Sigmoid colon (tissue), 7 donors: ENCODE measurements around the gene PLCB1. TPM values are rescaled to one million over a fixed set of nuclear protein-coding genes. Genes with fewer than 3 reads are reported as not detected.

Experiments
- DNase-seq: peaks from one replicate; pipeline ENCODE4 v3.0.0-alpha.2; 2019
- H3K27ac ChIP-seq, 4 donors: fragments of 200-600 bp; sonication (generic); one replicate each; pipeline ENCODE4 v1.5.1; 2016 to 2019; ENCODE audit warnings: mild to moderate bottlenecking in 1 of 4
- H3K27me3 ChIP-seq, 3 donors: fragments of 200-600 bp; sonication (generic); one replicate each; pipeline ENCODE4 v1.5.1; 2019; ENCODE audit warnings: mild to moderate bottlenecking in 1 of 3
- H3K36me3 ChIP-seq, 4 donors: fragments of 200-600 bp; sonication (generic); one replicate each; pipeline ENCODE4 v1.5.1; 2016 to 2019
- H3K4me1 ChIP-seq, 4 donors: fragments of 200-600 bp; sonication (generic); one replicate each; pipeline ENCODE4 v1.5.1; 2017 to 2019
- H3K4me3 ChIP-seq, 4 donors: fragments of 200-600 bp; sonication (generic); one replicate each; pipeline ENCODE4 v1.5.1; 2017 to 2019; ENCODE audit warnings: mild to moderate bottlenecking in 2 of 4, moderate library complexity in 1 of 4
- H3K9me3 ChIP-seq, 4 donors: fragments of 200-600 bp in 3 of 4; sonication (generic) in 3 of 4; one replicate each; pipeline versions ENCODE4 v1.5.1 to v1.6.1; 2013 to 2019
- EP300 ChIP-seq, 4 donors: sonication (generic); formaldehyde crosslinking; IDR thresholded peaks; one replicate each; pipeline ENCODE4 v1.6.1; 2017; ENCODE audit warnings: antibody characterized with exemption in 4 of 4
- POLR2A ChIP-seq, 2 donors: fragments of 450-650 bp; IDR thresholded peaks; one replicate each; pipeline ENCODE4 v1.6.1; 2016; ENCODE audit warnings: antibody characterized with exemption in 2 of 2, mild to moderate bottlenecking in 2 of 2, moderate library complexity in 2 of 2
- POLR2AphosphoS5 ChIP-seq, 4 donors: sonication (generic); formaldehyde crosslinking; IDR thresholded peaks; one replicate each; pipeline ENCODE4 v1.6.1; 2017; ENCODE audit warnings: antibody characterized with exemption in 4 of 4
- WGBS, 2 donors: extraction: QIAGEN DNeasy Blood & Tissue Kit; methylation state at CpG; one replicate each; pipeline ENCODE4 v1.1.7; 2013; 5-methylcytosine and 5-hydroxymethylcytosine counted together
- intact Hi-C: fragments of 100-400 bp; cut with DNase I; formaldehyde crosslinking; loops from one replicate; pipeline ENCODE4 v1.15.1; 2023
- polyA plus RNA-seq, 3 donors: library from polyadenylated mRNA; stranded (reverse); fragments of 200-250 nt; gene quantifications; one replicate each; pipeline ENCODE4 v1.2.3, GENCODE V29; 2013
- total RNA-seq, 4 donors: library from RNA; depleted of rRNA; stranded (reverse); fragments of >200 nt; gene quantifications; one replicate each; pipeline ENCODE4 v1.1.0, GENCODE V29; 2016
- TF ChIP-seq, protein P1 (sequence below), 4 experiments: fragments of 450-650 bp in 3 of 4; fragments of 200-600 bp in 1 of 4; IDR thresholded peaks; one replicate each; pipeline ENCODE4 v1.5.1; 2016 to 2019; ENCODE audit warnings: antibody characterized with exemption in 4 of 4, mild to moderate bottlenecking in 3 of 4, moderate library complexity in 2 of 4
- donor health status: healthy with polysubstance abuse.
- donor health status: Bipolar disorder and iron deficiency.
- donor health status: healthy.

Gene PLCB1
- total and polyA plus RNA-seq, 7 donors: 0.92 to 117 (median 86.7) TPM

DNA sequence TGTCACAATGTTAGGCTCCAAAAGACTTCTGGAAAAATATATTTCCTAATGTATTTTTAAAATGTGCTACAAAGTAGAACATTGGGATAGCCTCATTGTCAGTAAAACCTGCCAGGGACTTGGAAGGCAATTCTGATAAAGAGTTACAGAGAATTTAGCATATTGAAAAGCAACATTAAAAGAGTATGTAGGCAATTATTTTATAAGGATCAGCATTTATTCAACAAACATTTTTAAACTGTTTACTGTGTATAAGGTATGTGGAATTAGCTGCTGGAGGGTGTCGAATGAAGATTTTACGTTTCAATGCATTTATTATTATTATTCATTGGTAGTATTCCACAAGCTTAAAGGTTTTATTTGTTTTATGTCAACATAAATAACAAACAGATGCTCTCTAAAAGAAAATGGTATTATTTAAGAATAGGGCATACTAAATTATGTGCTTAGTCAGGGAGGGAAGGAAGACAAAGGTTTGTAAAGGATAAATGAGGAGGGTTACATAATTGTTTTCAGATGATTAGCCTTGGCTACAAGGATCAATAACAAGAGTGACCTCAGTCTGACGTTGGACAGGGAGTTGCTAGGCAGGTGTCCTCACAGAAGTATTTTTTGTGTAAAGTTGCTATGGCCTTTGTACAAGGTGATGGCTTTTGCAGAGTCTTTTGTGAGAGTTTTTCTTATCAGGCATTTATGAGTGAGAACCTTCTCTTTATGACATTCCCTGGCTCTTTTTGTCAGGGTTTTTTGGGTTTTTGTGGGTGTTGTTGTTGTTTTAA, 623.5 kb downstream of the PLCB1 start:
- Histone ChIP-seq H3K9me3 (no peaks in the 10 kb centered on the region), H3K36me3 (peaks cover 0 to 3% (median 0%) of the 10 kb centered on the region in 4 donors), H3K4me3 (no peak overlapping the region), H3K27me3 (no peaks in the 10 kb centered on the region), H3K4me1 (peaks cover 0 to 15% (median 14%) of the 10 kb centered on the region in 4 donors), H3K27ac (peak overlapping the region in 1 of 4 donors; percentile 68)
- DNase-seq: no peak
- WGBS, 2 donors: 61 to 80% methylated on average over 3 of the region's 3 CpGs
- intact Hi-C loops: loop anchor here (5.0 to 10.0 kb wide), 2 partner anchors 607 to 639 kb away; no protein-coding TSS in a partner anchor
- TF ChIP-seq POLR2A (IDR thresholded peaks at IDR 0.05) (no peak), EP300 (IDR thresholded peaks at IDR 0.05) (no peak), POLR2AphosphoS5 (IDR thresholded peaks at IDR 0.05) (no peak)
- TF ChIP-seq, protein P1, sequence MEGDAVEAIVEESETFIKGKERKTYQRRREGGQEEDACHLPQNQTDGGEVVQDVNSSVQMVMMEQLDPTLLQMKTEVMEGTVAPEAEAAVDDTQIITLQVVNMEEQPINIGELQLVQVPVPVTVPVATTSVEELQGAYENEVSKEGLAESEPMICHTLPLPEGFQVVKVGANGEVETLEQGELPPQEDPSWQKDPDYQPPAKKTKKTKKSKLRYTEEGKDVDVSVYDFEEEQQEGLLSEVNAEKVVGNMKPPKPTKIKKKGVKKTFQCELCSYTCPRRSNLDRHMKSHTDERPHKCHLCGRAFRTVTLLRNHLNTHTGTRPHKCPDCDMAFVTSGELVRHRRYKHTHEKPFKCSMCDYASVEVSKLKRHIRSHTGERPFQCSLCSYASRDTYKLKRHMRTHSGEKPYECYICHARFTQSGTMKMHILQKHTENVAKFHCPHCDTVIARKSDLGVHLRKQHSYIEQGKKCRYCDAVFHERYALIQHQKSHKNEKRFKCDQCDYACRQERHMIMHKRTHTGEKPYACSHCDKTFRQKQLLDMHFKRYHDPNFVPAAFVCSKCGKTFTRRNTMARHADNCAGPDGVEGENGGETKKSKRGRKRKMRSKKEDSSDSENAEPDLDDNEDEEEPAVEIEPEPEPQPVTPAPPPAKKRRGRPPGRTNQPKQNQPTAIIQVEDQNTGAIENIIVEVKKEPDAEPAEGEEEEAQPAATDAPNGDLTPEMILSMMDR (IDR thresholded peaks at IDR 0.05): no peak

GRCh38 chr20:8756410-8756809, 624.3 kb downstream of the PLCB1 start:
- H3K27me3 ChIP-seq: no peaks in the 10 kb centered on the region
- TF ChIP-seq POLR2A (IDR thresholded peaks at IDR 0.05) (no peak), EP300 (IDR thresholded peaks at IDR 0.05) (no peak), POLR2AphosphoS5 (IDR thresholded peaks at IDR 0.05) (peak in 1 of 4 donors; percentile 38)
- TF ChIP-seq, protein P1 (IDR thresholded peaks at IDR 0.05): no peak
- 79 to 85% methylated on average over 2 of the region's 2 CpGs for WGBS, 2 donors
- peak overlapping the region; percentile 50 to 68 (median 56) for H3K27ac ChIP-seq
- intact Hi-C loops: loop anchor here (5.0 to 10.0 kb wide), 2 partner anchors 606 to 638 kb away; no protein-coding TSS in a partner anchor
- peaks cover 0 to 18% (median 14%) of the 10 kb centered on the region in 4 donors for H3K4me1 ChIP-seq
- H3K9me3 ChIP-seq: no peaks in the 10 kb centered on the region
- H3K4me3 ChIP-seq: no peak overlapping the region
- peaks cover 0 to 12% (median 0%) of the 10 kb centered on the region in 4 donors for H3K36me3 ChIP-seq
- peak; percentile 72 for DNase-seq

DNA sequence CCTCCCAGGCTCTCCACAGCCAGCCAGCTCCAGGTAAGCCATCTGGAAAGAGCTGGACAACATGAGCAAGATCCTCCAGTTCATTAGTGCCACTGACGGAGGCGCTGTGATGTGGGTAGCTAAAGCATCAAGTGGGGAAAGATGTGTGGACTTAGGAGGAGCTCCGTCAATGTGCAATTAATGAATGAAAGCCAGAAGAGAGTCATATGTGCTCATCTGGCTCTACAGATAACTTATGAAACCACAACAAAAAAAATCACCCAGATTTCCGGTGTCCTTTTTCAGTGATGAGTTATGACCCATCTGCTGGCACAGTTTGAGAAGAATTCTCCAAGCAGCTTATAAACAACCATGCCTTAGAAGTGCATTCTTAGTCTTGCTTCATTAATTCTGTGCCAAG, 625.1 kb downstream of the PLCB1 start:
- intact Hi-C loops: loop anchor here (5.0 to 10.0 kb wide), 2 partner anchors 605 to 638 kb away; no protein-coding TSS in a partner anchor
- Histone ChIP-seq H3K27me3 (no peaks in the 10 kb centered on the region), H3K36me3 (peaks cover 0 to 12% (median 0%) of the 10 kb centered on the region in 4 donors), H3K4me3 (no peak overlapping the region), H3K9me3 (no peaks in the 10 kb centered on the region), H3K27ac (peak overlapping the region; percentile 50 to 68 (median 56)), H3K4me1 (peaks cover 0 to 18% (median 14%) of the 10 kb centered on the region in 4 donors)
- 77 to 87% methylated on average over 4 of the region's 4 CpGs for WGBS, 2 donors
- no peak for DNase-seq
- TF ChIP-seq POLR2AphosphoS5 (IDR thresholded peaks at IDR 0.05): peak in 1 of 4 donors; percentile 9
- TF ChIP-seq, protein P1 (IDR thresholded peaks at IDR 0.05): no peak

DNA sequence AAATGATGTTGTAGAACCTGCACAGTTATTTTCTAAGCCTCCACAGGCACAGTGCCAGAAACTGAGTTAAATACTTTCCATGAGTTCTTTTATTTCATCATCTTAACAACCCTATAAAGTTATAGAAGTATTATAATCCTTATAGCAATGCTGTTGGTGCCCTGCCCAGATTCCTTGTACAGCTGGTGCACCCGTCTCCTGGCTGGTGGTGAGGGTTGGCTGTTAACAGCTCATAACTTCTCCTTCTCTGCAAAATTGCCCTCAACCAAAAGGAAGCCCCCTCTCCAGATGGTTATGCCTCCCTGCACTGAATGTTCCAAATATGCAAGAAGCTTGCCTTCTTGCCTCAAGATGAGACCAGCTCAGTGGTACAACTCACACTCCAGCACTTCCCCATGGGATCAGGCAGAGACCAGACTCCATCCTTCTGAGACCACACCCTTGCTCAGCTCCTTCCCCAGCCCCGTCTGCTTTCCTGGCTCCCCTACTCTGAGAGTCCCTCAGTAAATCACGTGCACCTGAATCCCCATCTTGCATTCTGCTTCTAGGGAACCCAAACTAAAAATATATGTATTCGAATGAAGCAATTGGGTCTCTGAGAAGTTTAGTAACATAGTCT, 632.4 kb downstream of the PLCB1 start:
- peaks cover 0 to 38% (median 3%) of the 10 kb centered on the region in 4 donors for H3K36me3 ChIP-seq

More for the DNA sequence above, 632.4 kb downstream of the PLCB1 start:
- TF ChIP-seq, protein P1 (IDR thresholded peaks at IDR 0.05): no peak
- TF ChIP-seq POLR2A (IDR thresholded peaks at IDR 0.05): no peak
- peak in 1 of 4 donors; percentile 25 for TF ChIP-seq POLR2AphosphoS5 (IDR thresholded peaks at IDR 0.05)
- TF ChIP-seq EP300 (IDR thresholded peaks at IDR 0.05): no peak
- Histone ChIP-seq H3K4me1 (peaks cover 0 to 17% (median 15%) of the 10 kb centered on the region in 4 donors), H3K4me3 (no peak overlapping the region), H3K27ac (peak overlapping the region in 2 of 4 donors; percentile 51 to 53), H3K9me3 (no peaks in the 10 kb centered on the region), H3K27me3 (no peaks in the 10 kb centered on the region)
- 26 to 58% methylated on average over 4 of the region's 4 CpGs for WGBS, 2 donors
- intact Hi-C loops: no loop called here
- peak; percentile 75 for DNase-seq
